Neural cell (in vitro differentiated cells): Measurements from ENCODE around the gene VPS37C. TPM values are rescaled to one million over a fixed set of nuclear protein-coding genes. Genes with fewer than 3 reads are reported as not detected.

Source experiments
- H2AFZ ChIP-seq: fragments of 200-600, 300-800 bp; sonication (generic), shearing (Covaris generic); 2 replicates; pipeline ENCODE4 v1.6.0; 2014; ENCODE audit warnings: low read depth, mild to moderate bottlenecking, antibody characterized with exemption, low read length, moderate library complexity
- H3F3A ChIP-seq: fragments of 200-600 bp; shearing (Covaris generic); 2 replicates; pipeline ENCODE4 v1.6.1; 2016; ENCODE audit warnings: mild to moderate bottlenecking, moderate library complexity, mixed read lengths, antibody characterized with exemption, low read length; ENCODE audit not compliant: insufficient read depth, poor library complexity, severe bottlenecking
- H3K27ac ChIP-seq: fragments of 200-600, 300-800 bp; sonication (generic), shearing (Covaris generic); 2 replicates; pipeline ENCODE4 v1.5.1; 2014; ENCODE audit warnings: mild to moderate bottlenecking, low read length, moderate library complexity
- H3K27me3 ChIP-seq: fragments of 300-800, 200-600 bp; sonication (generic), shearing (Covaris generic); 2 replicates; pipeline ENCODE4 v1.6.0; 2014; ENCODE audit warnings: mild to moderate bottlenecking, low read depth, low read length, moderate library complexity; ENCODE audit not compliant: insufficient read depth
- H3K36me3 ChIP-seq: fragments of 300-800, 200-600 bp; sonication (generic), shearing (Covaris generic); 2 replicates; pipeline ENCODE4 v1.5.1; 2014; ENCODE audit warnings: mild to moderate bottlenecking, antibody characterized with exemption, low read length, moderate library complexity; ENCODE audit not compliant: insufficient read depth
- H3K4me2 ChIP-seq: fragments of 300-800, 200-600 bp; sonication (generic), shearing (Covaris generic); 2 replicates; pipeline ENCODE4 v1.6.0; 2014; ENCODE audit warnings: mild to moderate bottlenecking, low read length
- H3K4me3 ChIP-seq: fragments of 300-800, 200-600 bp; sonication (generic), shearing (Covaris generic); 2 replicates; pipeline ENCODE4 v1.5.1; 2014; ENCODE audit warnings: mild to moderate bottlenecking, low read length, moderate library complexity
- H3K79me2 ChIP-seq: fragments of 200-600 bp; shearing (Covaris generic); replicated peaks from 2 replicates; pipeline ENCODE4 v1.6.0; 2014; ENCODE audit warnings: mild to moderate bottlenecking, low read length, moderate library complexity; ENCODE audit not compliant: insufficient read depth
- H3K9ac ChIP-seq: fragments of 300-800, 200-600 bp; sonication (generic), shearing (Covaris generic); 2 replicates; pipeline ENCODE4 v1.6.1; 2016; ENCODE audit warnings: mild to moderate bottlenecking, low read length, mixed read lengths
- H3K9me2 ChIP-seq: fragments of 200-600 bp; shearing (Covaris generic); 2 replicates; pipeline ENCODE4 v1.6.1; 2016; ENCODE audit warnings: mild to moderate bottlenecking, low read length, mixed read lengths; ENCODE audit not compliant: insufficient read depth
- H3K9me3 ChIP-seq: fragments of 200-600, 300-800 bp; sonication (generic), shearing (Covaris generic); 2 replicates; pipeline ENCODE4 v1.6.1; 2016; ENCODE audit warnings: mild to moderate bottlenecking, mixed run types, low read length, moderate library complexity, mixed read lengths
- H4K20me1 ChIP-seq: fragments of 200-600 bp; shearing (Covaris generic); 2 replicates; pipeline ENCODE4 v1.6.1; 2016; ENCODE audit warnings: mild to moderate bottlenecking, mixed run types; ENCODE audit not compliant: insufficient read depth
- EP300 ChIP-seq: fragments of 450-650 bp; conservative IDR thresholded peaks from 2 replicates; pipeline ENCODE4 v1.6.1; 2014; ENCODE audit warnings: antibody characterized with exemption, mild to moderate bottlenecking, moderate library complexity; ENCODE audit not compliant: poor library complexity, severe bottlenecking
- EZH2 ChIP-seq: fragments of 200-600, 300-800 bp; shearing (Covaris generic), sonication (generic); IDR thresholded peaks from 2 replicates; pipeline ENCODE4 v1.6.1; 2014; ENCODE audit warnings: antibody characterized with exemption, low read length, borderline replicate concordance, mild to moderate bottlenecking; ENCODE audit not compliant: insufficient read depth, poor library complexity, severe bottlenecking
- MXI1 ChIP-seq: fragments of 450-650 bp; conservative IDR thresholded peaks from 2 replicates; pipeline ENCODE4 v1.6.1; 2014; ENCODE audit warnings: antibody characterized with exemption, mild to moderate bottlenecking; ENCODE audit not compliant: poor library complexity, severe bottlenecking
- POLR2AphosphoS5 ChIP-seq: IDR thresholded peaks from 2 replicates; pipeline ENCODE4 v1.6.1; 2012
- RAD21 ChIP-seq: fragments of 450-650 bp; conservative IDR thresholded peaks from 2 replicates; pipeline ENCODE4 v1.6.1; 2014; ENCODE audit warnings: antibody characterized with exemption, mild to moderate bottlenecking, moderate library complexity
- SMC3 ChIP-seq: fragments of 450-650 bp; conservative IDR thresholded peaks from 2 replicates; pipeline ENCODE4 v1.6.1; 2014; ENCODE audit warnings: antibody characterized with exemption, mild to moderate bottlenecking, moderate library complexity; ENCODE audit not compliant: poor library complexity
- TAF1 ChIP-seq: IDR thresholded peaks from 2 replicates; pipeline ENCODE4 v1.6.1; 2012; ENCODE audit warnings: low read depth
- polyA plus RNA-seq: library from polyadenylated mRNA; depleted of rRNA; stranded (reverse); fragments of >200 nt; gene quantifications from 2 replicates; pipeline ENCODE4 v1.2.3, GENCODE V29; 2014
- TF ChIP-seq, protein P1 (sequence below): fragments of 450-650 bp; IDR thresholded peaks from 2 replicates; pipeline ENCODE4 v1.5.1; 2014; ENCODE audit warnings: antibody characterized with exemption, mild to moderate bottlenecking, moderate library complexity; ENCODE audit not compliant: poor library complexity, severe bottlenecking
- TF ChIP-seq, protein P2 (sequence below): IDR thresholded peaks from 2 replicates; pipeline ENCODE4 v1.6.1; 2012; ENCODE audit warnings: borderline replicate concordance

The VPS37C gene
- polyA plus RNA-seq, 1 donor from 2014 or later = 7.3 TPM

- H2AFZ ChIP-seq = no peak overlapping the region
- H3K9ac ChIP-seq = no peak overlapping the region
- no peaks in the 10 kb centered on the region for H3K36me3 ChIP-seq
- H3K9me2 ChIP-seq = no peaks in the 10 kb centered on the region
- no peak overlapping the region for H3K4me2 ChIP-seq
- no peaks in the 10 kb centered on the region for H3F3A ChIP-seq
- TF ChIP-seq MXI1 (no peak), TAF1 (no peak), EZH2 (no peak), RAD21 (no peak), SMC3 (no peak), EP300 (no peak), POLR2AphosphoS5 (no peak)
- TF ChIP-seq, protein P1, sequence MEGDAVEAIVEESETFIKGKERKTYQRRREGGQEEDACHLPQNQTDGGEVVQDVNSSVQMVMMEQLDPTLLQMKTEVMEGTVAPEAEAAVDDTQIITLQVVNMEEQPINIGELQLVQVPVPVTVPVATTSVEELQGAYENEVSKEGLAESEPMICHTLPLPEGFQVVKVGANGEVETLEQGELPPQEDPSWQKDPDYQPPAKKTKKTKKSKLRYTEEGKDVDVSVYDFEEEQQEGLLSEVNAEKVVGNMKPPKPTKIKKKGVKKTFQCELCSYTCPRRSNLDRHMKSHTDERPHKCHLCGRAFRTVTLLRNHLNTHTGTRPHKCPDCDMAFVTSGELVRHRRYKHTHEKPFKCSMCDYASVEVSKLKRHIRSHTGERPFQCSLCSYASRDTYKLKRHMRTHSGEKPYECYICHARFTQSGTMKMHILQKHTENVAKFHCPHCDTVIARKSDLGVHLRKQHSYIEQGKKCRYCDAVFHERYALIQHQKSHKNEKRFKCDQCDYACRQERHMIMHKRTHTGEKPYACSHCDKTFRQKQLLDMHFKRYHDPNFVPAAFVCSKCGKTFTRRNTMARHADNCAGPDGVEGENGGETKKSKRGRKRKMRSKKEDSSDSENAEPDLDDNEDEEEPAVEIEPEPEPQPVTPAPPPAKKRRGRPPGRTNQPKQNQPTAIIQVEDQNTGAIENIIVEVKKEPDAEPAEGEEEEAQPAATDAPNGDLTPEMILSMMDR = no peak
- TF ChIP-seq, protein P2, sequence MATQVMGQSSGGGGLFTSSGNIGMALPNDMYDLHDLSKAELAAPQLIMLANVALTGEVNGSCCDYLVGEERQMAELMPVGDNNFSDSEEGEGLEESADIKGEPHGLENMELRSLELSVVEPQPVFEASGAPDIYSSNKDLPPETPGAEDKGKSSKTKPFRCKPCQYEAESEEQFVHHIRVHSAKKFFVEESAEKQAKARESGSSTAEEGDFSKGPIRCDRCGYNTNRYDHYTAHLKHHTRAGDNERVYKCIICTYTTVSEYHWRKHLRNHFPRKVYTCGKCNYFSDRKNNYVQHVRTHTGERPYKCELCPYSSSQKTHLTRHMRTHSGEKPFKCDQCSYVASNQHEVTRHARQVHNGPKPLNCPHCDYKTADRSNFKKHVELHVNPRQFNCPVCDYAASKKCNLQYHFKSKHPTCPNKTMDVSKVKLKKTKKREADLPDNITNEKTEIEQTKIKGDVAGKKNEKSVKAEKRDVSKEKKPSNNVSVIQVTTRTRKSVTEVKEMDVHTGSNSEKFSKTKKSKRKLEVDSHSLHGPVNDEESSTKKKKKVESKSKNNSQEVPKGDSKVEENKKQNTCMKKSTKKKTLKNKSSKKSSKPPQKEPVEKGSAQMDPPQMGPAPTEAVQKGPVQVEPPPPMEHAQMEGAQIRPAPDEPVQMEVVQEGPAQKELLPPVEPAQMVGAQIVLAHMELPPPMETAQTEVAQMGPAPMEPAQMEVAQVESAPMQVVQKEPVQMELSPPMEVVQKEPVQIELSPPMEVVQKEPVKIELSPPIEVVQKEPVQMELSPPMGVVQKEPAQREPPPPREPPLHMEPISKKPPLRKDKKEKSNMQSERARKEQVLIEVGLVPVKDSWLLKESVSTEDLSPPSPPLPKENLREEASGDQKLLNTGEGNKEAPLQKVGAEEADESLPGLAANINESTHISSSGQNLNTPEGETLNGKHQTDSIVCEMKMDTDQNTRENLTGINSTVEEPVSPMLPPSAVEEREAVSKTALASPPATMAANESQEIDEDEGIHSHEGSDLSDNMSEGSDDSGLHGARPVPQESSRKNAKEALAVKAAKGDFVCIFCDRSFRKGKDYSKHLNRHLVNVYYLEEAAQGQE = no peak
- no peaks in the 10 kb centered on the region for H3K9me3 ChIP-seq
- no peak overlapping the region for H3K27ac ChIP-seq
- no peaks in the 10 kb centered on the region for H4K20me1 ChIP-seq
- H3K4me3 ChIP-seq = no peak overlapping the region
- H3K27me3 ChIP-seq = no peaks in the 10 kb centered on the region
- no peaks in the 10 kb centered on the region for H3K79me2 ChIP-seq
Measured at GRCh38 chr11:61173456-61173855, 12.2 kb upstream of the VPS37C start.

DNA sequence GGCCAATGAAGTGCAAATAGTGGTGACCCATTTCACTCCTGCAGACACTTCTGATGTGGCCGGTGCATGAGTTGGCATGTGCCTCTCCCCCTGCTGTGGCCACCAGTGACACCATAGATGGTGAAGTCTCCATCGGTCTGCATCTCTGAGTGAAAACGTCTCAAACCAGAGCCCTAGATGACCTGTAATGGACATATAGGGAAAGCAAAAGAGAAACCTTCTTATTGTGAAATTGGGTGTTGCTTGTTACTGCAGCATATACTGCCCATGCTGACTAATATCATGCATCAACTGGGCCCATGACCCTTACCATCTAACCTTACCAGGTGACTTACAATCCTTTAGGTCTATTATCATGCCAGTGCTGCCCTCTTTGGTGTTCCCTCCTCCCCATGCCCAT, 11.7 kb upstream of the VPS37C start:
- no peak overlapping the region for H3K9ac ChIP-seq

More for the DNA sequence above, 11.7 kb upstream of the VPS37C start:
- TF ChIP-seq EP300 (no peak), TAF1 (no peak), POLR2AphosphoS5 (no peak), RAD21 (no peak), MXI1 (no peak), EZH2 (no peak)
- TF ChIP-seq, protein P2 = no peak
- Histone ChIP-seq H3K9me2 (no peaks in the 10 kb centered on the region), H4K20me1 (no peaks in the 10 kb centered on the region), H2AFZ (no peak overlapping the region), H3K4me3 (no peak overlapping the region), H3K4me2 (no peak overlapping the region), H3K9me3 (no peaks in the 10 kb centered on the region), H3K27ac (no peak overlapping the region), H3K36me3 (no peaks in the 10 kb centered on the region), H3K79me2 (no peaks in the 10 kb centered on the region), H3F3A (no peaks in the 10 kb centered on the region), H3K27me3 (no peaks in the 10 kb centered on the region)
